ENCODE results near the gene ZSWIM5. TPM values are rescaled to one million over a fixed set of nuclear protein-coding genes. Genes with fewer than 3 reads are reported as not detected.

The ZSWIM5 gene
- total RNA-seq, 1 donor from 2014 or later, result 0.79 TPM

DNA sequence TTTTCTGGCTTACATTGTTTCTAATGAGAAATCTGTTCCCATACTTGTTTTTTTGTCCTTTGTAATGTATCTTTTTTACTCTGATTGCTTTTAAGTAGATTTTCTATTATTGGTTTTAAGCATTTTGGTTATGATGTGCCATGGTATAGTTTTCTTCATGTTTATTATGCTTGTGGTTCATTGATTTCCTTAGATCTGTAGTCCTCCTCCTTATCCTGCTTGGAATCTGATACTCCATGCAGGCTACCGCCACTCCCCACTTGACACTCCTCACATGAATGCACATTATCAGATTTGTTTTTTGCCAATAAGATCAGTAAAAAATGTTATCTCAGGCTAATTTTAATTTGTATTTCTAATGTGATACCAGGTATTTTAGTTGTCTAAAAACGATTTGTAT, 173.6 kb downstream of the ZSWIM5 start:
- Histone ChIP-seq H3K27ac (ENCODE audit: low read depth, low read length) (no peak overlapping the region), H3K9me3 (ENCODE audit: insufficient read depth, low read depth, low read length) (no peaks in the 10 kb centered on the region), H3K36me3 (ENCODE audit: insufficient read depth, low read length) (no peaks in the 10 kb centered on the region), H3K4me1 (ENCODE audit: insufficient read depth, low read length) (no peaks in the 10 kb centered on the region), H3K27me3 (ENCODE audit: insufficient read depth, low read length) (no peaks in the 10 kb centered on the region), H4K20me1 (ENCODE audit: insufficient read depth, low read length) (no peaks in the 10 kb centered on the region), H2AFZ (ENCODE audit: low read depth, low read length) (no peak overlapping the region), H3K4me2 (ENCODE audit: low read length) (no peak overlapping the region), H3K4me3 (ENCODE audit: insufficient read depth, low read depth, low read length) (no peak overlapping the region), H3K9ac (ENCODE audit: low read length) (no peak overlapping the region), H3K79me2 (ENCODE audit: insufficient read depth, low read length) (no peaks in the 10 kb centered on the region)
- H3K9me3 Mint-ChIP-seq (ENCODE audit: unreplicated experiment), result no peaks in the 10 kb centered on the region
- no peak overlapping the region for H3K27ac Mint-ChIP-seq (ENCODE audit: unreplicated experiment)
- FAIRE-seq (no peak), DNase-seq (ENCODE audit: low read depth) (no peak)
- no peaks in the 10 kb centered on the region for H3K27me3 Mint-ChIP-seq (ENCODE audit: low read depth, unreplicated experiment)
- no peak overlapping the region for H3K4me3 Mint-ChIP-seq (ENCODE audit: unreplicated experiment)
- no peak for TF ChIP-seq CTCF (IDR thresholded peaks at IDR 0.05; ENCODE audit: insufficient read depth, low read depth, low read length)
- TF ChIP-seq EZH2 (IDR thresholded peaks at IDR 0.05; ENCODE audit: insufficient read depth, low read length), result no peak
- H3K4me1 Mint-ChIP-seq (ENCODE audit: low read depth, unreplicated experiment), result peaks cover 3% of the 10 kb centered on the region
- no peaks in the 10 kb centered on the region for H3K36me3 Mint-ChIP-seq (ENCODE audit: low read depth, unreplicated experiment)

GRCh38 chr1:45026446-45026845, 180.0 kb downstream of the ZSWIM5 start:
- Histone ChIP-seq H3K4me1 (ENCODE audit: insufficient read depth, low read length) (no peaks in the 10 kb centered on the region), H3K9me3 (ENCODE audit: insufficient read depth, low read depth, low read length) (no peaks in the 10 kb centered on the region), H3K4me3 (ENCODE audit: insufficient read depth, low read depth, low read length) (no peak overlapping the region), H2AFZ (ENCODE audit: low read depth, low read length) (no peak overlapping the region), H3K27me3 (ENCODE audit: insufficient read depth, low read length) (no peaks in the 10 kb centered on the region), H3K9ac (ENCODE audit: low read length) (no peak overlapping the region), H3K79me2 (ENCODE audit: insufficient read depth, low read length) (no peaks in the 10 kb centered on the region), H4K20me1 (ENCODE audit: insufficient read depth, low read length) (no peaks in the 10 kb centered on the region), H3K4me2 (ENCODE audit: low read length) (no peak overlapping the region), H3K36me3 (ENCODE audit: insufficient read depth, low read length) (no peaks in the 10 kb centered on the region), H3K27ac (ENCODE audit: low read depth, low read length) (no peak overlapping the region)
- Mint-ChIP-seq H3K27me3 (ENCODE audit: low read depth, unreplicated experiment) (no peaks in the 10 kb centered on the region), H3K9me3 (ENCODE audit: unreplicated experiment) (no peaks in the 10 kb centered on the region), H3K4me3 (ENCODE audit: unreplicated experiment) (no peak overlapping the region), H3K36me3 (ENCODE audit: low read depth, unreplicated experiment) (no peaks in the 10 kb centered on the region), H3K27ac (ENCODE audit: unreplicated experiment) (no peak overlapping the region), H3K4me1 (ENCODE audit: low read depth, unreplicated experiment) (no peaks in the 10 kb centered on the region)
- no peak for TF ChIP-seq CTCF (IDR thresholded peaks at IDR 0.05; ENCODE audit: insufficient read depth, low read depth, low read length)
- no peak for TF ChIP-seq EZH2 (IDR thresholded peaks at IDR 0.05; ENCODE audit: insufficient read depth, low read length)
- DNase-seq (ENCODE audit: low read depth), result peak; percentile 33
- no peak for FAIRE-seq

GRCh38 chr1:45023663-45024062, 182.7 kb downstream of the ZSWIM5 start:
- FAIRE-seq (no peak), DNase-seq (ENCODE audit: low read depth) (no peak)
- H3K36me3 ChIP-seq (ENCODE audit: insufficient read depth, low read length), result no peaks in the 10 kb centered on the region
- no peak overlapping the region for H3K27ac Mint-ChIP-seq (ENCODE audit: unreplicated experiment)
- TF ChIP-seq CTCF (IDR thresholded peaks at IDR 0.05; ENCODE audit: insufficient read depth, low read depth, low read length) (no peak), EZH2 (IDR thresholded peaks at IDR 0.05; ENCODE audit: insufficient read depth, low read length) (no peak)
- H3K27me3 ChIP-seq (ENCODE audit: insufficient read depth, low read length), result no peaks in the 10 kb centered on the region
- H3K27ac ChIP-seq (ENCODE audit: low read depth, low read length), result no peak overlapping the region
- no peaks in the 10 kb centered on the region for H3K9me3 ChIP-seq (ENCODE audit: insufficient read depth, low read depth, low read length)
- no peak overlapping the region for H3K4me3 Mint-ChIP-seq (ENCODE audit: unreplicated experiment)
- H3K36me3 Mint-ChIP-seq (ENCODE audit: low read depth, unreplicated experiment), result no peaks in the 10 kb centered on the region
- H4K20me1 ChIP-seq (ENCODE audit: insufficient read depth, low read length), result no peaks in the 10 kb centered on the region
- no peaks in the 10 kb centered on the region for H3K79me2 ChIP-seq (ENCODE audit: insufficient read depth, low read length)
- H3K9ac ChIP-seq (ENCODE audit: low read length), result no peak overlapping the region
- no peak overlapping the region for H3K4me3 ChIP-seq (ENCODE audit: insufficient read depth, low read depth, low read length)
- no peaks in the 10 kb centered on the region for H3K27me3 Mint-ChIP-seq (ENCODE audit: low read depth, unreplicated experiment)
- no peaks in the 10 kb centered on the region for H3K9me3 Mint-ChIP-seq (ENCODE audit: unreplicated experiment)
- no peak overlapping the region for H2AFZ ChIP-seq (ENCODE audit: low read depth, low read length)
- H3K4me1 Mint-ChIP-seq (ENCODE audit: low read depth, unreplicated experiment), result no peaks in the 10 kb centered on the region
- H3K4me1 ChIP-seq (ENCODE audit: insufficient read depth, low read length), result no peaks in the 10 kb centered on the region
- H3K4me2 ChIP-seq (ENCODE audit: low read length), result no peak overlapping the region

Measured in astrocyte (in vitro differentiated cells and primary cell).